Renal pelvis (tissue), 3 donors: ENCODE results near the gene OSM. TPM values are rescaled to one million over a fixed set of nuclear protein-coding genes. Genes with fewer than 3 reads are reported as not detected.

Source experiments
- polyA plus RNA-seq, 3 donors: library from polyadenylated mRNA; unstranded; fragments of 120-200 nt; gene quantifications; one replicate each; pipeline ENCODE4 v1.2.1, GENCODE V29; 2013; ENCODE audit not compliant: insufficient read length in 3 of 3

Gene OSM
- polyA plus RNA-seq, 3 donors: 0.04 TPM; not detected in 2

Other genes starting within 250 kb of the OSM start
- not detected for gene HORMAD2, start 186.4 kb downstream of the OSM start, polyA plus RNA-seq
- gene LIF, start 20.1 kb downstream of the OSM start, polyA plus RNA-seq: 1 to 10 TPM; 2.2 to 3.4 (median 3.0) TPM
- gene CASTOR1, start 22.7 kb upstream of the OSM start, polyA plus RNA-seq: 10 to 100 TPM; 12.9 to 14.5 (median 13.2) TPM
- gene TBC1D10A, start 60.1 kb upstream of the OSM start, polyA plus RNA-seq: 10 to 100 TPM; 15.1 to 20.3 (median 18.0) TPM
- gene SF3A1, start 90.0 kb upstream of the OSM start, polyA plus RNA-seq: 100 to 1,000 TPM; 144 to 175 (median 162) TPM
- gene CCDC157, start 90.2 kb upstream of the OSM start, polyA plus RNA-seq: 1 to 10 TPM; 6.6 to 8.9 (median 7.5) TPM
- gene RNF215, start 120.6 kb upstream of the OSM start, polyA plus RNA-seq: 10 to 100 TPM; 22.6 to 27.0 (median 24.2) TPM
- gene SEC14L2, start 130.2 kb upstream of the OSM start, polyA plus RNA-seq: 1 to 10 TPM; 6.0 to 8.1 (median 7.4) TPM
- gene MTFP1, start 158.9 kb upstream of the OSM start, polyA plus RNA-seq: 10 to 100 TPM; 12.0 to 15.6 (median 13.8) TPM
- under 1 TPM in 1 of 3 donors, not detected in 2; 0.13 TPM for gene SEC14L3, start 205.2 kb upstream of the OSM start, polyA plus RNA-seq
- 1 to 10 TPM in 1 of 3 donors, under 1 TPM in 2; 0.54 to 1.2 (median 0.58) TPM for gene SEC14L4, start 238.8 kb upstream of the OSM start, polyA plus RNA-seq